HG03175 (cell line): Measurements from ENCODE around the gene TBC1D23.
"Not testable (repeated sequence)": the region's sequence is repeated elsewhere in the genome, so short reads cannot be mapped to it uniquely, and the experiment has no call there.

Experiments
- ATAC-seq: cut with Tn5 transposase; IDR thresholded peaks from one replicate; pipeline ENCODE4 v1.9.1; 2021; ENCODE audit warnings: mild to moderate bottlenecking, moderate library complexity; ENCODE audit not compliant: unreplicated experiment

Gene TBC1D23

DNA sequence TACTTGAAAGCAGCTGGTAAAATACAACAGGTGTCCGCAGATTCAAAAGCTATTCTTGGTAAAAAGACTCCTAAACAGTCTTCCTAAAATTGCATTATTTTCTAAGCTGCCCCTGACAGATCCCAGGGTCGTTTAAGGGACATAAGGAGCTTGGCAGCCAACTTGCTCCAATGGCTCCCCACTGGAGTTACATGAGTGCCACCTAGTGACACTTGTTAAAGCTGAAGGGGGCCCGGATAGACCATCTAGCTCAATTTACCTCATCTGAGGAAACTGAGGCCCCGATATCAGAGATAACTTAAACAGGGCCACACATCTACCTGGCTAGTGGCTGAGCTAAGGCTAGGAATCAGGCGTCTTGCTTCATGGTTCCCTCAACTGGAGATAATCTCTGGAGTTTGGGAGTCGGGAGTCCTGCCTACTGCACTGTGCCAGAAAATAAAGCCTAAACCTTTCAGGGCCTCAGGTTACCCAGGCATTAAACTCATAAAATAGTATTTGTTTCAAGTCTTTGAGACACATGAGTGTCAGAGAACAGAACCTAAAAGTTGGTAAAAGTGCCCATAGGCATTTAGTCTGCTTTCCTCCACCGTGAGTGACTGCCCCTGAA lies 6.5 kb upstream of the TBC1D23 start:
- peak; percentile 69 for ATAC-seq

GRCh38 chr3:100256731-100257151 lies 4.1 kb upstream of the TBC1D23 start:
- no peak for ATAC-seq

- no peak for ATAC-seq
Observed at GRCh38 chr3:100257586-100257985, 3.2 kb upstream of the TBC1D23 start.

DNA sequence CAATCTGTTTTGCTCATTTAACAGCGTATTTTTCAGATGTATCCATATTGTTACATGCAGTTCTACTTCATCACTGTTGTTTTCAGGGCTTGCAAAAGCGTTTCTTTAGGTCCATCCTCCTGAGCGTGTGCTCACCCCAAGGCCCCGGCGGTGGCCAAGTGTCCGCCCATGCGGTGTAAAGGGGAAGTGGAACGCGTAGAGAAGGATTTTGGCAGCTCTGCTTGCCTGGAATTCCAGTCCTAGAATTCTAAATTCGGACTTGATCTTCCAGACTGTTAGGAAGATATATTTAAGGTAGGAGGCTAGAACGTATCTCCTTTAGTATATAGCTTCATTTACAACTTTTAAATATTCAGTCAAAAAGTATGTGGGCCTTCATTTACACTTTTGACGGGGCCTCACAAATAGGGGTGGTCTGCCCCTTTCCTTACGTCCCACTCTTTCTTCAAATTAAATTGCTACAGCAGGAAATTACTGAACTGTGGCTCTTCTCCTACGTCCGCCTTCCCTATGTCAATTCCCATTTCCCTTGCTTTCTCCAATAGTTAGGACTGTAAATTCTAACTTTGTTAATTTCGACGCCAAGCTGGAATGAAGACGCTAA lies 609 bp upstream of the TBC1D23 start:
- no peak for ATAC-seq

DNA sequence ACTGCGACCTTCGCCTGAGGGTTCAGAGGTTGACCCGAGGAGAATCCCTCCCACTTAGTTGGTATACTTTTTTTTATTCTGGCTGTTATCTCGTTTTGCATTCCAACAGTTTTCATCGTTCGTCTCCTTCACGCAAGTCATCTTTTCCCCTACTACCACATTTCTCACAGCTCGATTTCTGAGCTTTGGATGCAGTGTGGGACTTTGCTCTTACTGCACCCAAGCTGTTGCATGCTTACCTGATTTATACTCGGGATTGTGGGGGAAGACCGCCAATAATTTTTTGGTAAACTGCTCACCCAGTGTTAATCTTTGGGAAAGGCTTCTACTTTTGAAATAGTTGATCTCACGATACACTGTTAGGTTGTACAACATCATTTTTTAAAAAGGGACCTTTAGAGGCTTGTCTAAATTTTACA lies 702 bp downstream of the TBC1D23 start:
- no peak for ATAC-seq

- not testable (repeated sequence) for ATAC-seq
Observed at GRCh38 chr3:100262925-100263324, 2.1 kb downstream of the TBC1D23 start.

- ATAC-seq = no peak
Observed at GRCh38 chr3:100263583-100263982, 2.8 kb downstream of the TBC1D23 start.

GRCh38 chr3:100264242-100264641 lies 3.5 kb downstream of the TBC1D23 start:
- no peak for ATAC-seq

DNA sequence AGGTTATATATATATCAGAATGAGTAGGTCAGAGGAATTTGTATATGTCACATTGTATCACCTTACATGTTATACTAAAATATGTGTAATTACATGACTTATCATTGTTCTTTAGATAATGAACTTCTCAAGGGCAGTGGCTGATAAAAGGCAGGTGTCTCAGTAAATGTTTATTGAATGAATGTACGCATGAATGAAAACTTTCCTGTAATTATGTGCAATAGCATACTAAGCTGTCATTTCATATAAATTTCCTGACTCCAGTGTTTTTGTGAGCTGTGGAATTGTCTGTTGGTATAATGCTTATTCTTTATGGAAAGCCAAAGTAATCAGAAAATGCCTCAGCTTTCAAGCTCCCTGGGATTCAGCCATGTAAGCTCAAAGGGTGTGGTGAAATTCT lies 4.2 kb downstream of the TBC1D23 start:
- ATAC-seq = no peak

GRCh38 chr3:100266531-100266930 lies 5.7 kb downstream of the TBC1D23 start:
- ATAC-seq = no peak

DNA sequence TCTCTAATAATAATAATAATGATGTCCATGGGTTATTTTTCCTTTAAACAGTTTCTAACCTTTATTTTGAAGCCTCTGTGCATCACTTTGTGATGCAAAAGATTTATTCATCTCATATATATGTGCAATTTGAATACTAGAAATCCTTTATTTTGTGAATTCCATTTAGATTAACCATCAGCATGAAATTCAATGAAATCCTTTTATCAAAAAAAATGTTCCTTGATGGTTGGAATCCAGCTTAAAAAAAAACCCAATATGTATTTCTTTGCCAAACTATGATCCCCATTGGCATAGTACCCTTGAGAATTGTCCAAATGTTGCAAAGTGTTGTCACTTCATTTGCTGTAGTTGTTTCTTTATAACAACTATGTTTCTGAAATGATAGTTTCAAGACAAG lies 7.4 kb downstream of the TBC1D23 start:
- no peak for ATAC-seq

- ATAC-seq = no peak
Observed at GRCh38 chr3:100269001-100269400, 8.2 kb downstream of the TBC1D23 start.

- ATAC-seq = no peak
Observed at GRCh38 chr3:100269410-100270214, 8.8 kb downstream of the TBC1D23 start.

DNA sequence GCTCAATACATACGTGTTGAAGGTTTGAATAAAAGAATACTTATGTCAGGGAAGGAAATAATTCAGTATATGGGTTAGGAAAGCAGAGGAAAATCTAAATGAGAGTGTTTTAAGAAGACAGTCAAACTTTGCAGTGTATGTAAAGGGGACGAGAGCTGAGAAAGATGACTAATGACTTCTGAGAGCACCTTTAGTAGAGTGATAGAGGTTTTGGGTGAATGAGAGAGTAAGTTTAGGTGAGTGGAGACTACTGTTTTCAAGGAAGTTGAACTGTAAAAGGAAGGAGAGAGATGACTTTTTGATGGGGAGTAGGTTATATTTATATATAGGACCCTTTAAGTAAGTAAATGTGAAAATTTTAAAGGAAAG lies 9.4 kb downstream of the TBC1D23 start:
- ATAC-seq = no peak

DNA sequence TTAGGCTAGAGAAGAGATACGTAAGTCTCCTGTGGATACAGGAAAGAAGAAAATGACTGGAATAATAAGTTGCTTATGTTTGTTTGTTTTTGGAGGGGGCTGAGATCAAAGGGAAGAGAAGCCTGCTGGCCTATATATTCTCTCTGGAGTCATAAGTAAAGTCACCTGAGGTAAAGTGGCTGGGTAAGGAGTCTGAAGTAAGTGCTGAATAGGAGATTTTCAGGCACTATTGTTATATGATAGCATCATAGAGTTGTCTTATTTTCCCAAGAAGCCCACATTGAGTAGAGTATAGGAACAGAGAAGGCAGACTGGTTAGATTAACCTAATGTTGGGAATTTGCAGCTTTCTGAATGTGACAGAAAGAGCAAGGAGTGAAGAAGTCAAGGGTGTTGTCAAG lies 10.7 kb downstream of the TBC1D23 start:
- no peak for ATAC-seq

GRCh38 chr3:100272797-100273611 lies 12.2 kb downstream of the TBC1D23 start:
- not testable (repeated sequence) for ATAC-seq

DNA sequence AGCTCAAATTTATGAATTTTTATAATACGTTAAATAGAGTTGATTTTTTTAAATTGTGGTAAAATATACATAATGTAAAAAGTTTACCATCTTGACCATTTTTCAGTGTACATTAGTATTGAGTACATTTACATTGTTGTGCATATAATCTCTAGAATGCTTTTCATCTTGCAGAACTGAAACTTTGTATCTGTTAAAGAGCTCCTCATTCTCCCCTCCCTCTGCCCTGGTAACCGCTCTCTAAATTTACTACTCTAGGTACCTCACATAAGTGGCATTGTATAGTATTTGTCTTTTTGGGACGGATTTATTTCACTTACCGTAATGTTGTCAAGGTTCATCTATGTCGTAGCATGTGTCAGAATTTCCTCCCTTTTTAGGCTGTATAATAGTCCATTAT lies 13.6 kb downstream of the TBC1D23 start:
- no peak for ATAC-seq

GRCh38 chr3:100277255-100277800 lies 16.5 kb downstream of the TBC1D23 start:
- no peak for ATAC-seq

DNA sequence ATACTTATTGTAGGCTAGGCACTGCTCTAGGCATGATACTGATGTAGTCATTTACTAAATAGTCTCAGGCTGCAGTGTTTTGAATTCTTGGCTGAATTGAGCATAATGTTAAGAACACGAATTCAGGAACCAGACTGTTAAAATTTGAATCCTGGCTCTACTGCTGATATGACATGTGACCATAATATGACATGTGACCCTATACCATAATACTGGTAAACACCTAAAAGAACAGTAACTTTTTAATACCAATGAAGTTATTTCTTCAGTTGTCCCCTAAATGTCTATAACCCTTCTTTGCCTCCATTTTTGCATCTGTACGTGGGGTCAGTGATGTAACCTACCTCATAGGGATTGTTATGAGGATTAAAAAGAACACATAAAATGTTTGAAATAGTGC lies 18.1 kb downstream of the TBC1D23 start:
- no peak for ATAC-seq

DNA sequence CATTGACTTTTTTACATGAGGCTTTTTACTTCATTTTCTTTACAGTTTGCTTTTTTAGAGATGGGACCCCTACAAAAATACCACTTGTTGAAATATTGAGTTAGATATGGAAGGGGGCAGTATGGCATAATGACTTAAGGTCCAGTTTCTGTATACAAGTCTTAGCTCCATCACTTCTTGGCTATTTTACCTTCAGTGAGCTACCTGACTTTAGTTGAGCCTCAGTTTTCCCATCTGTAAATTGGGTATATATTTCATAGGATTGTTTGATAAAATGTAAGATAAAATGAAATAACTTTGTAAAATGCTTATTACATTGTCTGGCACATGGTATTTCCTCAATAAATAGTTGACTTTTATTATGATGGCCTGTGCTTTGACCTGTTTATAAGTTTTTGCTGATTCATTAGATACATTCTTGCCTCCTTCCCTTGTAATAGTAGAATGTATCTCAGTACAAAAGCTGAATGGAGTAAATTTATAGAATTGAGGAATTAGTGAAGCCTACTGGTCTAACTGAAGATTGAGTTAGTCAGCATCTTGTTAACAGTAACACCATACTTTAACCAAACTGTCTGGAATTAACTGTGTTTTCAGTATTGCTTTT lies 27.6 kb downstream of the TBC1D23 start:
- no peak for ATAC-seq

- no peak for ATAC-seq
Observed at GRCh38 chr3:100289339-100289738, 28.5 kb downstream of the TBC1D23 start.
